Adipose tissue (tissue), 3 donors: ENCODE results near the gene KAT2B. TPM values are rescaled to one million over a fixed set of nuclear protein-coding genes. Genes with fewer than 3 reads are reported as not detected.

Experiments
- H3K27ac ChIP-seq: one replicate; pipeline ENCODE4 v1.5.1; 2013; ENCODE audit warnings: low read depth, low read length
- WGBS, 3 donors: extraction: QIAGEN DNeasy Blood & Tissue Kit; methylation state at CpG; one replicate each; pipeline ENCODE4 v1.1.7; 2013; 5-methylcytosine and 5-hydroxymethylcytosine counted together
- polyA plus RNA-seq, 3 donors: library from polyadenylated mRNA; stranded (reverse); fragments of 200-250 nt; gene quantifications; one replicate each; pipeline ENCODE4 v1.2.3, GENCODE V29; 2013
- donor health status: healthy with polysubstance abuse.
- donor health status: Bipolar disorder and iron deficiency.
- donor health status: healthy.

KAT2B gene
- polyA plus RNA-seq, 3 donors = 7.8 to 20.8 (median 10.0) TPM

DNA sequence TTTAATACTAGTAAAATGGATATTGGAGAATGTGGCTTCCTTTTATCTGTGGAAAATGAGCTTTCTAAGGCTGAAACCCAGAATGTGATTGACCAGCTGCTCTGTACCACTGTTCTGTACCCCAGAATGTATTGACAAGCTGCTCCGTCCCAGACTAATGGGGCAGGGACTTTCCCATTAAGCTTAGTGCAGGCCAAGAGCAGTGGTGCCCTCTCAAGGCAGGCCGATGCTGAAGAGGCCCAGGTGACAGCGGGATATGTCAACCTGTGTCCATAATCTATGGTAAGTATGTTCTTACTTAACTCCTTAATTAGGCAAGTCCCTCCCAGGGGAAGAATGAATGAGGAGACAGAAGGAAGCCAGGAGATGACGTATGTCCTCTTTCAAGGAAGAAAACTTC, 114.7 kb downstream of the KAT2B start:
- no peak overlapping the region for H3K27ac ChIP-seq
- WGBS, 3 donors = 91 to 92% (median 92%) methylated on average over 4 of the region's 4 CpGs

DNA sequence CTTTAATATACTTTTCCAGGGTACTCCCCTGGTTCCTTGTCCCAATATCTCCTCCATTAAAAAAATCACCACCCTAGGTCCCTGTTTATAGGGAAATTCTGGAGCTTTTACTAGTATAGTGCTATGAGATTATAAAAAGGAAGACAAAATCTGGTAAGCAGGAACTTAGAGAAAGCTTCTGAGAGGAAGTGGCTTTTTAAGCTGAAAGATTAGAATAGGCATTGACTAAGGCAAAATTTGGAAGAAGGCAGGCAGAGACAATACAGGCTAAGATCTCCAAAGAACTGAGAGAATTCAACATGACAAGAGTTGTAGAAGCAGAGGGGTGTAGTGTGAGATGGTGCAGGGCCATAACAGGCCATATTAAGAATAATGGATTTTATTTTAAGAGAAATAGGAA, 120.0 kb downstream of the KAT2B start:
- no peak overlapping the region for H3K27ac ChIP-seq

DNA sequence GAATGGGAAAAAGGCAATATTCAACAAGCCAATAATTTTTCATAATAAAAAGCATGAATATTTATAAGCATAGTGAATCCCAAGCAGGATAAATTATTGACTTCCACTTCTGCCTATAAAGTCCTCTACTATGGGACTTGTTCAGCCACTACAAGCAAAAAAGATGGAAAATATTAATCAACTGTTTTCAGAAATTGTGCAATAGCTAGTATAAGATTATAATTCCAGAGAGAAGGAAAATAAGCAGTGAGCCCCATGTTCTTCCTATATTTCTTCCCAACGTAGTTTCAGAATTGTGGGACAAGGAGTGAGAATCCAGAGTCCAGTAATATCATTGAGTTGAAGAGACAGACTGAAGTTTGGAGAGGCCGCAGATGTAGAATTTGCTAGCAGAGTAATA, 121.5 kb downstream of the KAT2B start:
- H3K27ac ChIP-seq = no peak overlapping the region
- WGBS, 3 donors = 96 to 99% (median 97%) methylated on average over 2 of the region's 2 CpGs

DNA sequence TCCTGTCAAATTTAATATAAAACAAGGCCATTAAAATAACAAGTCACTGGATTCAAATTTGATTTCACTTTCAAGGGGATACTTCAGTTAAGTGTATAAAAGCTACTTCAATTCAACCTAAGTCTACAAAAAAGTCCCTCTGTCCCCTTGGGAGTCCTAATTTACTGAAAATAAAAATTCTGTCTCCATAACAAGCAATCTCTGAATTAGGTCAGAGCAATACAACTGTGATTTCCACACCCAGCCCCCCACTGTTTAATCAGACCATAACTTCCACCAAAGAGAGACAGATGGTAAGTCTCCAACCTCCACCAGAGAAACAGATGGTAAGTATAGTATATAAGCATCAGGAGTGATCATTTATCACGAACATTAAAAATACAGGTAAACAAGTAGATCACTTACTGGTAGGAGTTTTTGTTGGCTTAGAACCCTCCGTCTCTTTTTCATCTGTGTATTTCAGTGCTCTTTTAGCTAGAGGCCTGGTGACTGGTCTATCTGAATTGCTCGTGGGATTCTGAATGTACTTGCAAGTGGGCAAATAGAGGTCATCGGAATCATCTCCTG, 133.7 kb downstream of the KAT2B start:
- 89 to 95% (median 92%) methylated on average over 4 of the region's 4 CpGs for WGBS, 3 donors
- H3K27ac ChIP-seq = no peak overlapping the region

DNA sequence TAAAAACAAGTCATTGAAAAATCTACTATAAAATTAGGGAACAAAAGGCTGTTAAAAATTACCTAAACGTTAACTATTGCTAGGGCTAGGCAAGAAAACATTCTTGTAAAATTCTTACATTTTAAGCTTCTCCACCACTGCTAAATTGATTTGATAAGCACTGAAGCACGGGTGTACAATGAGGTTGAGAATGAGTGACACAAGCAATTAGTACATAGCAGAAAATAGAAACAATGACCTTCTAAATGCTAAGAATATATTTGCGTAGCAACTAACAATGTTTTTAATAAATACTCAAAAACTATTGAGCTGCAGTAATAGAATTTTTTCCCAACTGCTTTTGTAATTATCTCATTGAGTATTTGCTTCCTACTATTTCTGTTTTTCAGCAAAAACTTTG, 141.0 kb downstream of the KAT2B start:
- WGBS, 3 donors = 63 to 90% (median 88%) methylated on average over 3 of the region's 3 CpGs
- H3K27ac ChIP-seq = no peak overlapping the region

DNA sequence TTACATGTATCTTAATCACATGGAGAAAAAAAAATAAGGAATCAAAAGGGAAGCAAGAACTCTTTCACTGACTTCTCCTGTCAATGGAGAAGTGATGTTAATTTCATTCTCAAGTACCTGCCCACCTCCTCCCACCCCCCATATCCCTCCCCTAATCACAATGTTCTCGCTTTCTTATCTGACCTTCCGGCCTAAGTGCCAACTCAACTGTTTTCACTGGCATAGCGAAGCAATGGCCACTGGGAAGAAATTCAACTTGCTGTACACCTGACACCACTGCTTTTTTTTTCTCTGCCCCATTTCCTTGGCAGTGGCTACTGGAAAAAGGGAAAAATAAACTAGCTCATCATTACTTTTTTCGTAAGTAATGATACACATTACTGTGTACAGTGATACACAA, 142.0 kb downstream of the KAT2B start:
- H3K27ac ChIP-seq = no peak overlapping the region
- WGBS, 3 donors = 51 to 96% (median 93%) methylated on average over 4 of the region's 4 CpGs

DNA sequence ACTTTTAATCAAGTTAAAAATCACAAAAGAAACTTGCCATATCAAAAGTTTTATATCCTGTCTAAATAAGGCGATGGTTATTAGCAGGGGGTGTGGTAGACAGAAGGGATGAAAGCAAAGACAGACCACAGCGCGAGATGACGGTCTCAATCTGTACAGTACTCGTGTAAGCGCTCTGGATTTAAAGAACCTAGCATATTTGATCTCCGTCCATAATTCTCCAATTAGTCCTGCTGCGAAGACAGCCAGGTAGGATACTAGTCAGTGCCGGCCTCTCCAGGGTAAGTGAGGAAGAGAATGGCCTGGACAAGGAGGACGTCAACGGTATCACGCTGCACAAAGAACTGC, 145.1 kb downstream of the KAT2B start:
- 5 to 8% (median 8%) methylated on average over 12 of the region's 12 CpGs for WGBS, 3 donors
- no peak overlapping the region for H3K27ac ChIP-seq

DNA sequence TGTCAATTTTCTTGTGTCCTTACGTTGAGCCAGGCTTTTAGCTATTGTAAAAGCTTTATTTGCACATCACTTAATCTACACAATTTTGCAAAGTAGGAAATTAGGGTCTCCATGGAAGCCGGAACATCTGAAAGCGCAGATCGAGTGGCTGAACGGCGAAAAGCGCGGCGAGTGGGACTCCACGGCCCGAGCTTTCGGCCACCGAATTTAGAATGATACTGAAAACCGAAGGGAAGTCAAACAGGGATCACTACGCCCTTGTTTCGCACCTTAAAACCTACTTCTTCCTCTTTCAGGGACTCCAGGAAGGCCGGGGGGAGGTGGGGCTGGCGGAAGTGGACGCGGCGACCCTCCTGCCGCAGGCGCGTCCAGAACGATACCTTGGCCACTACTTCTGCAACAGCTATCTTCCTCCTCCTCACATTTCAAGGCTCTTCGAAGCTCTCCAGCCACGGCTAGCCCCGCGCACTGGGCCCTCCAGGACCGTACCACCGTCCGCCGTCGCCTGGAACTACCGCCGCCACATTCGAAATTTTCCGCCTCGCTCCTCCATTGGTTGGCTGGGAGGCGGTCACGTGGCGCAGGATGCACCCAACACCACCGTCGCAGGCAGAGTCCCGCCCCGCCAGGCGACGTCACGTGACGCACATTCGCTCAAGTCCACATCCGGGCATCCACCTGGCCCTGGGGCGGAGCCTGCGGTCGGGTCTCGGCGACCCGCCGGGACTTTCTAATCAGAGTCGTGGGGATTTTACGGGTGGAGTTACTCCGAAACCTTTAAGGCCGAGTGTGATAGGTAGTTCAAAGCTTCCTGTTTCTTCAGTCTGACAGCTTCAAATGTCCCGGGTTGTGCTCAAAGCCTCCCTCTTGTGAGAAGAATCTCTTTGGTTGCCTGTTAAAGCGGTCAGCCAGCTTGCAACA, 145.7 kb downstream of the KAT2B start, which contains the start of gene SGO1:
Gene SGO1 (minus strand): TSS at position 528 of the 921 bp plus-strand sequence. CDS start 2,179 bp downstream, outside the sequence.
- peak within 1 kb of the TSS; percentile 80 for H3K27ac ChIP-seq
- 0 to 1% (median 1%) methylated on average over 65 of the region's 65 CpGs for WGBS, 3 donors

DNA sequence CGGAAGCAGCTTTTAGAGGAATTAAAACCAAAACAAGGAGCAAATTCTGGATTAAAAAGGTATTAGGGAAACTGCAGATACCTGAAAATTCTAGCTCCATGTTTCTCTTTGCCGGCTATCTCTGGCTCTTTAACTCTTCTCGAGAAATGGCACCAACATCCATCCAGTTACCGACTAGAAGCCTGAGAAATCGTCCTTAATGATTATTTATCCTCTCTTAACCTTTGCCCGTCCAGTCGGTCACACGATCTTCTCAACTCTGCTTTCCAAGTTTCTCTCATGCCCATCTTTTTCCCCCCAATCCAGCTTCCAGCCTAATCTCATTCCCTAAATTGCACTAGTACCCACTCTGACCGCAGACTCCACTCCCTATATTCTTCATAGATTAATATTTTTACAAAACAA, 146.4 kb downstream of the KAT2B start:
- H3K27ac ChIP-seq = peak overlapping the region; percentile 80
- 2 to 4% (median 2%) methylated on average over 9 of the region's 9 CpGs for WGBS, 3 donors

DNA sequence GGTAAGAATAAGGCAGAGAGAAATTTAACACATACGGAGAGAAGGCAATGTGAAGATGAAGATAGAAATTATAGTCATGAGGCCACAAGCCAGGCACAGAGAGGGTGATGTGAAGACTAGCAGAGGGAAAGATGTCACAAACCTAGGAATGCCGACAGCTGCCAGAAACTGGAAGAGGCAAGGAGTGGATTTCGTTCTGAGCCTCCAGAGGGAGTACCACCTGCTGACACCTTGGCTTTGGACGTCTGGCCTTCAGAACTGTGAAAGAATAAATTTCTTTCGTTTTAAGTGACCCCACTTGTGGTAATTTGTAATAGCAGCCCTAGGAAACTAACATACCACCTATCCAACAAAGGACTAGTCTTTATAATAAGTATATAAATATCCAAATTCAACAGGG, 150.7 kb downstream of the KAT2B start:
- 66 to 79% (median 72%) methylated on average over 5 of the region's 5 CpGs for WGBS, 3 donors
- H3K27ac ChIP-seq = no peak overlapping the region

DNA sequence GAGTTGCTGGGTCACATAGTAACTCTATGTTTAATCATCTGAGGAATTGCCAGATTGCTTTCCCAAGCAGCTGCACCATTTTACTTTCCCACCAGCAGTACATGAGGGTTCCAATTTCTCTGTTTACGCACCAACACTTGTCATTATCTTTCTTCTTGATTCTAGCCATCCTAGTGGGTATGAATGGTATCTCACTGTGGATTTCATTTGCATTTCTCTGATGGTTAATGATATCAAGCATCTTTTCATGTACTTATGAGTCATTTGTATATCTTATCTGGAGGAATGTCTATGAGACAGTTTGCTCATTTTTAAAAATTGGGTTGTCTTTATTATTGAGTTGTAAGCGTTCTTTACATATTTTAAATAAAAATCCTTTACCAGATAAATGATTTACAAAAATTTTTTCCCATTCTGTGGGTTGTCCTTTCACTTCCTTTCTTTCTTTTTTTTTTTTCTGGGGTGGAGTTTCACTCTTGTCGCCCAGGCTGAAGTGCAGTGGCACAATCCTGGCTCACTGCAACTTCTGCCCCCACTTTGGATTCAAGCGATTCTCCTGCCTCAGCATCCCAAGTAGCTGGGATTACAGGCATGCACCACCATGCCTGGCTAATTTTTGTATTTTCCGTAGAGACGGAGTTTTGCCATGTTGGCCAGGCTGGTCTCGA, 154.7 kb downstream of the KAT2B start:
- H3K27ac ChIP-seq = no peak overlapping the region
- WGBS, 3 donors = 94 to 97% (median 95%) methylated on average over 7 of the region's 7 CpGs

DNA sequence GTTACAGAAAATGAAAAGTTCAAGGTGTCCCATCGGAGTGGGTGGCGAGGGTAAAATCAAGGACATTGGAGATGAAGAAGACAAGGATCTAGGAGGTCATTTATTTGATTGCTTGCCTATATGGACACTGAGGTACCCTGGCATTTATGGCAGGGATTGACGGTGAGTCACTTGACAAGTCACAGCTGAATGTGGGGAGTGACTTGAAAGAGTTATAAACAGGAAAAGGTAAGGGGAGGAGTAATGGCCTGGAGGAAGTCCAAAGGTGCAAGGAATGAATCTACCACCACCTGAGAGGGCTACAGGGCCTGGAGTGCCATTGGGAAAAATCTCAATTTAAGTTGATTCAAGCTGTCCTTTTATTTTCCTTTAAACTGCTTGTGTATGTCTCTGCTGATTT, 157.5 kb downstream of the KAT2B start:
- no peak overlapping the region for H3K27ac ChIP-seq
- 89 to 93% (median 90%) methylated on average over 3 of the region's 3 CpGs for WGBS, 3 donors

DNA sequence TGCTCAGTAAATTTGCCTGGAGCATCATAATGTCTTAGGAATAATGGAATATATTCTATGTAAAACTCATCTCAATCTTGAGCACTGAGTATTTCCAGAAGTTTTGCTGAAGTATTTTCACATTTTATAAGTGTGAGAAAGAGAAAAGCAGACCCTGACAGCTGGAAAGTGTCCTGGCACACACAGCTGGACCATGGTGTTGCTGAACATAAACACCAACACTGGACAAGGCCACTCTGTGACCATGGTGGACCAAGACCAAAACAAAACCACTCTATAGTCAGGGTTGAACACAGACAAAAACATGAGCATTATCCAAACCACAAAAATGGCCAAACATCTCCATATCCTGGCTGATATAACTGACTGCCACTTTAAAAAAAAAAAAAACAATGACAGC, 160.9 kb downstream of the KAT2B start:
- H3K27ac ChIP-seq = no peak overlapping the region

Other genes starting within 250 kb of the KAT2B start
- gene EFHB, start 106.2 kb upstream of the KAT2B start, polyA plus RNA-seq = 1 to 10 TPM in 1 of 3 donors, under 1 TPM in 2; 0.21 to 3.5 (median 0.41) TPM
- gene RAB5A, start 93.3 kb upstream of the KAT2B start, polyA plus RNA-seq = 10 to 100 TPM; 11.4 to 54.8 (median 27.6) TPM
- not detected for gene PP2D1, start 28.2 kb upstream of the KAT2B start, polyA plus RNA-seq
- under 1 TPM; 0.06 to 0.45 (median 0.12) TPM for gene SGO1, start 145.8 kb downstream of the KAT2B start, polyA plus RNA-seq